Activated T-helper 17 cell treated with anti-CD3 and anti-CD28 coated beads, Interleukin-2, amount 50 U/mL, for 72 hours (primary cell): ENCODE data around the gene NASP. TPM values are rescaled to one million over a fixed set of nuclear protein-coding genes. Genes with fewer than 3 reads are reported as not detected.
A peak's percentile ranks its signal among the peaks of the same experiment; 100 is the strongest.
"Not testable (repeated sequence)": the region's sequence is repeated elsewhere in the genome, so short reads cannot be mapped to it uniquely, and the experiment has no call there.

ENCODE experiments used
- ATAC-seq: fragments of 150-1000 bp; cut with Tn5 transposase; replicated peaks from 2 replicates; pipeline ENCODE4 v1.10.0; 2021; ENCODE audit warnings: mild to moderate bottlenecking, moderate library complexity
- H3K27ac Mint-ChIP-seq: one replicate; pipeline ENCODE4 v1.8.0; 2022; ENCODE audit warnings: mixed read lengths
- H3K27me3 Mint-ChIP-seq: one replicate; pipeline ENCODE4 v1.8.0; 2022; ENCODE audit warnings: mixed read lengths
- H3K36me3 Mint-ChIP-seq: one replicate; pipeline ENCODE4 v1.8.0; 2022; ENCODE audit warnings: low read depth, mild to moderate bottlenecking, mixed read lengths
- H3K4me1 Mint-ChIP-seq: one replicate; pipeline ENCODE4 v1.8.0; 2022; ENCODE audit warnings: mixed read lengths
- H3K4me3 Mint-ChIP-seq: one replicate; pipeline ENCODE4 v1.8.0; 2022; ENCODE audit warnings: mild to moderate bottlenecking, mixed read lengths
- H3K9me3 Mint-ChIP-seq: one replicate; pipeline ENCODE4 v1.8.0; 2022; ENCODE audit warnings: mixed read lengths
- total RNA-seq, 2 donors: library from RNA; stranded (reverse); gene quantifications; one replicate each; pipeline ENCODE4 v1.2.3, GENCODE V29; 2022

NASP gene
- total RNA-seq, 2 donors from 2014 or later = 113 to 224 TPM

DNA sequence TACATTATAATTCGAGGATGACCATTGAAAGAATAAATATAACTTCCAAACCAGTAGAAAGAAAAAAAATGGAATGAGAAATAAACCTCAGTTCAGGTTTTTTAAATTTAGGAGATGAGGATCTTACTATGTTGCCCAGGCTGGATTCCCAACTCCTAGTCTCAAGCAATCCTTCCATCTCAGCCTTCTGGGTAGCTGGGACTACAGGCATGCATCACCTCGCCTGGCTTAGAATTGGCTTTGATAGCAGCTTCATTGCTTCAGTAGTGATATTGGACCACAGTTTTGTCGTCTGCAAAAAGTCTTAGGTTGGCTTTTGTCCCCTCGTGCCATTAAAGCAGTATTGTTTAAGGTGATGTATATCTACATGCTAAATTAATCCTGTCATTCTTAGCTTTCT lies 2.9 kb downstream of the NASP start:
- no peak for ATAC-seq
- H3K9me3 Mint-ChIP-seq = no peaks in the 10 kb centered on the region
- H3K4me3 Mint-ChIP-seq = peak overlapping the region; percentile 99
- no peaks in the 10 kb centered on the region for H3K27me3 Mint-ChIP-seq
- peaks cover 14% of the 10 kb centered on the region for H3K4me1 Mint-ChIP-seq
- H3K36me3 Mint-ChIP-seq = peaks cover 67% of the 10 kb centered on the region
- H3K27ac Mint-ChIP-seq = peak overlapping the region; percentile 24

DNA sequence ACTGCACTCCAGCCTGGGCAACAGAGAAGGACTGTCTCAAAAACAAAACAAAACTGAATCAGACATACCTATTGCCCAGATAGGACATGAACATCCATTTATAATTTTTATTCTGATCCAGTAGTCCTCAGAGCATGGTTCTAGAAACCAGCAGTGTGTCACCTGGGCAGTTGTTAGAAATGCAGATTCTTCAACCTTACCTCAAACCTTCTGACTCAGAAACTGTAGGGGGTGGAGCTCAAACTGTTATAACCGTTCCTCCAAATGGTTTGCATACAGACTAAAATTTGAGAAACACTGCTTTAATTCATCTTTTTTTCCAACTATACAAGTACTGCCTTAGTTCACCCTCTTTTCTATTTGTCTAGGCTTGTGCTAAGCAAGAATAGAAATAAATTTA lies 6.0 kb downstream of the NASP start:
- Mint-ChIP-seq H3K36me3 (peaks cover 86% of the 10 kb centered on the region), H3K4me1 (peaks cover 14% of the 10 kb centered on the region), H3K27ac (no peak overlapping the region), H3K9me3 (no peaks in the 10 kb centered on the region), H3K4me3 (no peak overlapping the region), H3K27me3 (no peaks in the 10 kb centered on the region)
- peak; percentile 32 for ATAC-seq

DNA sequence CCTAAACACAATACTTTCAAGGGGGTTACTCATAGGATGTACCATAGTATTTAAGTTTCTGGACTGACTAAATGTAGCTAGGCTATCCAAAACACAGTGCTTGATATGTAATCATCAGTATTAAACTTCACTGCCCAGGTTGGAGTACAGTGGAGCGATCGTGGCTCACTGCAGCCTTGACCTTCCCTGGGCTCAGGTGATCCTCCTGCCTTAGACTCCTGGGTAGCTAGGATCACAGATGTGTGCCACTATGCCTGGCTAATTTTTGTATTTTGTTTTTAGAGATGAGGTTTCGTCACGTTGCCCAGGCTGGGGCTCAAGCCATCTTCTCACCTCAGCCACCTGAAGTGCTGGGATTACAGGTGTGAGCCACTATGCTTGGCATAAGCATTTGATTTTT lies 10.6 kb downstream of the NASP start:
- Mint-ChIP-seq H3K27me3 (no peaks in the 10 kb centered on the region), H3K4me1 (peaks cover 16% of the 10 kb centered on the region), H3K4me3 (no peak overlapping the region), H3K36me3 (peaks cover 96% of the 10 kb centered on the region), H3K9me3 (no peaks in the 10 kb centered on the region), H3K27ac (no peak overlapping the region)
- ATAC-seq = no peak

DNA sequence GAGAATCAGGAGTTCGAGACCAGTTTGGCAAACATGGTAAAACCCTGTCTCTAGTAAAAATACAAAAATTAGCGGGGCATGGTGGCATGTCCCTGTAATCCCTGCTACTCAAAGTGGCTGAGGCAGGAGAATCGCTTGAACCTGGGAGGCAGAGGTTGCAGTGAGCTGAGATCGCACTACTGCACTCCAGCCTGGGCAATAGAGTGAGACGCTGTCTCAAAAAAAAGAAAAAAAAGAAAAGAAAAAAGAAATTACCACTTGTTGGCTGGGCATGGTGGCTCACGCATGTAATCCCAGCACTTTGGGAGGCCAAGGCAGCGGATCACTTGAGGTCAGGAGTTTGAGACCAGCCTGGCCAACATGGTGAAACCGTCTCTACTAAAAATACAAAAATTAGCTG lies 12.9 kb downstream of the NASP start:
- H3K4me1 Mint-ChIP-seq = peaks cover 23% of the 10 kb centered on the region
- not testable (repeated sequence) for H3K27me3 Mint-ChIP-seq

DNA sequence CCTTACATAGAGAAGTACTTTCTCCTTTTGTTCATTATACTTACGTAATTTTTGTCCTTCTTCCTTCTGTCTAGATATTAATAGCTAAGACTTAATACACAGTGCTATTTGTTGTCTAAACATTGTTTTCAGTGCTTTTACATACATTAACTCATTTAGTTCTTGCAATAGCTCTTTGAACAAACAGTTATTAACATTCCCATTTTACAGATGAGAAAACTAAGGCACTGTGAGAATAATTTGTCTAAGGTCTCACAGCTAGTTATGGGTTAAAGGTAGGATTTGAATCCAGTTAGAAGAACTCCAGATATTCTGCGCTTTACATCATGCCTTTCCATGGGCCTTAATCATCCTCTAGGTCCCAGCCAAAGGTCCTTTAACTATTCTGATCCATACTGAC lies 20.4 kb downstream of the NASP start:
- no peak for ATAC-seq
- Mint-ChIP-seq H3K27ac (no peak overlapping the region), H3K9me3 (no peaks in the 10 kb centered on the region), H3K4me1 (peaks cover 31% of the 10 kb centered on the region), H3K36me3 (peaks cover 97% of the 10 kb centered on the region), H3K27me3 (no peaks in the 10 kb centered on the region), H3K4me3 (no peak overlapping the region)

More for the DNA sequence above, 12.9 kb downstream of the NASP start:
- not testable (repeated sequence) for H3K4me3 Mint-ChIP-seq, ATAC-seq, H3K27ac Mint-ChIP-seq, H3K9me3 Mint-ChIP-seq
- peaks cover 93% of the 10 kb centered on the region for H3K36me3 Mint-ChIP-seq

DNA sequence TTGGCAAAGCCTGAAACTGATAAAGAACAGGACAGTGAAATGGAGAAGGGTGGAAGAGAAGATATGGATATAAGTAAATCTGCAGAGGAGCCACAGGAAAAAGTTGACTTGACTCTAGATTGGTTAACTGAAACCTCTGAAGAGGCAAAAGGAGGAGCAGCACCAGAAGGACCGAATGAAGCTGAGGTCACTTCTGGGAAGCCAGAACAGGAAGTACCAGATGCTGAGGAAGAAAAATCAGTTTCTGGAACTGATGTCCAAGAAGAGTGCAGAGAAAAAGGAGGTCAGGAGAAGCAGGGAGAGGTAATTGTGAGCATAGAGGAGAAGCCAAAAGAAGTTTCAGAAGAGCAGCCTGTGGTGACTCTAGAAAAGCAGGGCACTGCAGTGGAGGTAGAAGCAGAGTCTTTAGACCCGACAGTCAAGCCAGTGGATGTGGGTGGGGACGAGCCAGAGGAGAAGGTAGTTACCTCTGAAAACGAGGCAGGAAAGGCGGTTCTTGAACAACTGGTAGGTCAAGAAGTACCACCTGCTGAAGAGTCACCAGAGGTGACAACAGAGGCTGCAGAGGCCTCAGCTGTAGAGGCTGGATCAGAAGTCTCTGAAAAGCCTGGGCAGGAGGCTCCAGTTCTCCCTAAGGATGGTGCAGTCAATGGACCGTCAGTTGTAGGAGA lies 23.7 kb downstream of the NASP start:
- Mint-ChIP-seq H3K27me3 (no peaks in the 10 kb centered on the region), H3K36me3 (peaks cover 97% of the 10 kb centered on the region), H3K4me1 (peaks cover 24% of the 10 kb centered on the region), H3K9me3 (no peaks in the 10 kb centered on the region), H3K4me3 (peak overlapping the region; percentile 1), H3K27ac (peak overlapping the region; percentile 50)
- no peak for ATAC-seq

DNA sequence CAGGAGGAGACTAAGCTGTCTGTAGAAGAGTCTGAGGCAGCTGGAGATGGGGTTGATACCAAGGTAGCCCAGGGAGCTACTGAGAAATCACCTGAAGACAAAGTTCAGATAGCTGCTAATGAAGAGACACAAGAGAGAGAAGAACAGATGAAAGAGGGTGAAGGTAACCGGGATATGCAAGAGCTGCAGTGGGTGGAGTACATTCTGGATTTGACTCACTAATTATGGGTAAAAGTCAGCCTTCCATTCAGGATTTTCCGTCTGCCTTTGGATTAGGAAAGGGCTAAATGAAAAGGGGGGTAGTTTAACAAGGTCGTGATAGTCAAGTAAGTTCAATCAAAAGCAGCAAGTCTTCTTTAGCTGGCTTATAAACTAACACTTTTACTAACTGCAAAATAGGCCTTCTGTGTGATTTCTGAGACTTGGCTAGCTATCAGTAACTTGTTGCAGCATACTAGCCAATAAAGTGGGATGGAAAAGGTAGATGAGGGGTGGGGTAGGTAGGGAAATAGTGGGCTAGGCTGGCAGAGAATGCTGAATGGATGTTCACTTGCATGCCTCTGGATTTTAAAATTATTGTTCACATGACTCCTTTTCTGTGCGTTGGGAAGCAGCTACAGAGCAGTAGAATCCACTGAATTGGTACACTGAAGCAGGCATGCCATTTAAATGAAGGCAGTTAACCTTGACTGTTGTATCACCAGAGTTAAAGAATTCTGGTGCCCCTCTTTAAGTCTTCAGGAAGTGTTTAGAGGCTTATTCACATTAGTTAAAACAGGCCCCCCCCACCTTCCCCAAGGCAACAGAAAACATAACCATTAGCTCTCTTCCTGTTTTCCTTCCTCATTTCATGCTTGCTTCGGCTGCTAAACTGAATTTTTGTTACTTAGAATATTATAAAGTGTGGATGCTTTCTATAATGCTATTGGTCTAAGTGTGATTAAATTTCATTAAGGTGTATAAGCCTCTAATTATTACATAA lies 24.6 kb downstream of the NASP start:
- Mint-ChIP-seq H3K27ac (peak overlapping the region; percentile 50), H3K9me3 (no peaks in the 10 kb centered on the region), H3K27me3 (no peaks in the 10 kb centered on the region), H3K36me3 (peaks cover 97% of the 10 kb centered on the region), H3K4me3 (no peak overlapping the region), H3K4me1 (peaks cover 24% of the 10 kb centered on the region)
- ATAC-seq = no peak

DNA sequence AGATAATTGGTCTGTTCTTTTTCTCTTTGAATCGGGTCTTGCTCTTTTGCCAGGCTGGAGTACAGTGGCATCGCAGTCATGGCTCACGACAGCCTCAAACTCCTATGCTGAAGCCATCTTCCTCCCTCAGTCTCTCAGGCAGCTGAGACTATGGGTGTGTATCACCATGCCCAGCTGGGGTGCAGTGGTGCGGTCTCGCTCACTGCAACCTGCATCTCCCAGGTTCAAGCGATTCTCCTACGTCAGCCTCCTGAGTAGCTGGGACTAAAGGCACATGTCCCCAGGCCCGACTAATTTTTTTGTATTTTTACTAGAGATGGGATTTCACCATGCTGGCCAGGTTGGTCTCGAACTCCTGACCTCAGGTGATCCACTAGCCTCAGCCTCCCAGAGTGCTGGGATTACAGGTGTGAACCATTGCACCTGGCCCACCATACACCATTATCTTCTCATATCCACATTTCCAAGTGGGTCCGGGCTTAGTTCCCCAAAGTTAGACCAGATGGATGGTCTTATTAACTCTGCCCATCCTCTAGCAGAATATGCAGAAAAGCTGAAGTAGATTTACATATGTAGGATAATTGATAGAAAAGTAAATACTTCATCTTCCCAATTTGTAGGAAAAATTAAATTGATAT lies 26.9 kb downstream of the NASP start:
- Mint-ChIP-seq H3K36me3 (peaks cover 97% of the 10 kb centered on the region), H3K4me1 (peaks cover 14% of the 10 kb centered on the region), H3K9me3 (no peaks in the 10 kb centered on the region), H3K27ac (no peak overlapping the region), H3K4me3 (no peak overlapping the region), H3K27me3 (no peaks in the 10 kb centered on the region)
- ATAC-seq = no peak

DNA sequence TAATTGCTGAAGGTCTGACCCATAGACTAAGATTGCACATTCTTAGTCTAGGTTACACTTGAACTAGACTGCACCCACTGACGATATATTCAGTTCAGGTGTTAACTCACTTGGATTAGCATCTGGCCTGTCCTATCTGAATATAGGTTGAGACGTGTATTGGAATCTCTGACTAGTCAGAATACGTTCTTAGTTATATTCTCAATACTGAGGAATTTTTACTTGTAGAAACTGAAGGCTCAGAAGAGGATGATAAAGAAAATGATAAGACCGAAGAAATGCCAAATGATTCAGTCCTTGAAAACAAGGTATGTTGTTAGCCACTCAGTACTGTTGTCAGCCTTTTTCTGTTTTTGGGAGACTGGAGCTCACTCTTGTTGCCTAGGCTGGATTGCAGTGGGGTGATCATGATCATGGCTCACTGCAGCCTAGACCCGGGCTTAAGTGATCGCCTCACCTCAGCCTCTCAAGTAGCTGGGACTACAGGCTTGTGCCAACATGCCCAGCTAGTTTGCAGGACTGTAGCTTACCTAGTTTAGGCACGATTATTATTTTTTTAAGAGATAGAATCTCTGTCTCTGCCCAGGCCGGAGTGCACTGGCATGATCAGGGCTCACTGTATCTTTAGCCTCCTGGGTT lies 29.2 kb downstream of the NASP start:
- ATAC-seq = no peak
- H3K36me3 Mint-ChIP-seq = peaks cover 95% of the 10 kb centered on the region
- H3K27me3 Mint-ChIP-seq = no peaks in the 10 kb centered on the region
- H3K4me1 Mint-ChIP-seq = no peaks in the 10 kb centered on the region
- H3K27ac Mint-ChIP-seq = peak overlapping the region; percentile 44
- H3K4me3 Mint-ChIP-seq = no peak overlapping the region
- no peaks in the 10 kb centered on the region for H3K9me3 Mint-ChIP-seq

DNA sequence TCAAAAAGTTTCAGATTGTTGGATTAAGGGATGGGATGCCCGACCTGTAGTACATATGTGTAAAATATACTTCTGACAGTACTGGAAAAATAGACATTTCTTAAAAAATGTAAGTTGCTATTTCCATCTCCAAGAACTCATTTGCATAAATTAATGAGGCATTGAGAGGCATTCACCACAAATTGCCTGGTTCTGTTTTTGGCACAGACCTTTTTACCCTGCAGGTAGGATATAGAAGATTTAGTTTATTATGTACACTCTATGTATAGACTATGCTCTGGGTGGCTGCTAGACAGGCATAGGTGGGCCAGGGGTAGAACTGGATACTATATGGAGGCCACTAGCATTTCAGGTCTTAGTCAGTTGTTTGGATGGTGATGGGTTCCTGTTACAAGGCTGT lies 32.0 kb downstream of the NASP start:
- H3K27ac Mint-ChIP-seq = peak overlapping the region; percentile 38
- H3K9me3 Mint-ChIP-seq = no peaks in the 10 kb centered on the region
- H3K36me3 Mint-ChIP-seq = peaks cover 94% of the 10 kb centered on the region

DNA sequence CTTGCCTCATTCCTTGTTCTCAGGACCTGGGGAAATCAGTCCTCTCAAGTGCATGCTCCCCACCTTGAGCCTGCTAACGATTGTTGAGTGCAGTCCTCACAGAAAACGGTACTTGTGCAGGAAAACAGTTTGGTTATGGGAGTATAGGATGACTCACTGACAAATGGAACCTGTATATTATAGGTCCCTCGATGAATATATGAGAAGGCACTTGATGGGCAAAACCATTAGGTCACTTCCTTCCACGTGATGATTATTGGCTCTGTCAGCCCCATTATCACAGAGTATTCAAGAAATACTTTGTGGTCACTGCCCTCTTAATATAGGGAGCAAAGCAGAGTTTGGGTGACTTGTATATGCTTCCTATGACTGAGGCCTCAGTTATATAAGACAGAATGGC lies 33.8 kb downstream of the NASP start:
- Mint-ChIP-seq H3K4me1 (no peaks in the 10 kb centered on the region), H3K36me3 (peaks cover 80% of the 10 kb centered on the region), H3K27ac (no peak overlapping the region), H3K9me3 (no peaks in the 10 kb centered on the region), H3K4me3 (no peak overlapping the region), H3K27me3 (no peaks in the 10 kb centered on the region)
- ATAC-seq = peak; percentile 11

More for the DNA sequence above, 32.0 kb downstream of the NASP start:
- no peaks in the 10 kb centered on the region for H3K27me3 Mint-ChIP-seq
- no peak for ATAC-seq
- H3K4me1 Mint-ChIP-seq = no peaks in the 10 kb centered on the region
- no peak overlapping the region for H3K4me3 Mint-ChIP-seq

DNA sequence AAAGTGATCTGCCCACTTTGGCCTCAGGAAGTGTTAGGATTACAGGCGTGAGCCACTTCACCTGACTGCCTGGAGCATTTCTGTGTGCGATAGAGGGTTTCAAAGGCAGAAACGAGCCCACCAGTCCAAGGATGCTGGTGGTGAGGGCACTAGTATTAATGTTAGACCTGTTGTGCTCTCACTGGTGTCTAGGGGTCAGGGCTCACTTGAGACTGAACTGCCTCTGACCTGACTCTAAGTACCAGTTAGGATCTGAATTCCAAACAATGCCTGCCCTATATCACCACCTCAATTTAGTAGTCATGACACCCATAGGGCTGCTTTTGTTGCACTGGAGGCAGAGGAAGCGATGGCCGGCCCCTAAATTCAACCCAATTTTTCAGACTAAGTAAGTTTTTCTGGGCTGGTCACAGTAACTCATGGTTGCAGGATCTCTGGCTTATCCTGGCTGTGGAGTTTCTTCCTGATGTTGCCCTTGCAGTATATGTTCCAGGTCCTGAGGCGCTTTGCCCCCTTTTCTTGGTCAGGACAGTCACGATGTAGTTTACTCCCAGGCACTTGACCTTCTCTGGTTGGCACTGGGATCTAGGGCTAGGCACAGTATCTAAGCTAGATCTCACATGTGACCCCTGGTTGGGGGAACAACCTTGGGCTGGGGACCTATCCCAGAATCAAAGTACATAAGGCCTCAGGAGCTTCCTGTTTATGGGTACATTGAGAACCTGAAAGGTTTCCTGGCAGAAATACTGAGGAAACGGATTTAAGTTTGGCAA lies 35.5 kb downstream of the NASP start:
- Mint-ChIP-seq H3K36me3 (peaks cover 76% of the 10 kb centered on the region), H3K9me3 (no peaks in the 10 kb centered on the region), H3K27ac (peak overlapping the region; percentile 56), H3K4me1 (no peaks in the 10 kb centered on the region), H3K27me3 (no peaks in the 10 kb centered on the region), H3K4me3 (no peak overlapping the region)
- no peak for ATAC-seq

DNA sequence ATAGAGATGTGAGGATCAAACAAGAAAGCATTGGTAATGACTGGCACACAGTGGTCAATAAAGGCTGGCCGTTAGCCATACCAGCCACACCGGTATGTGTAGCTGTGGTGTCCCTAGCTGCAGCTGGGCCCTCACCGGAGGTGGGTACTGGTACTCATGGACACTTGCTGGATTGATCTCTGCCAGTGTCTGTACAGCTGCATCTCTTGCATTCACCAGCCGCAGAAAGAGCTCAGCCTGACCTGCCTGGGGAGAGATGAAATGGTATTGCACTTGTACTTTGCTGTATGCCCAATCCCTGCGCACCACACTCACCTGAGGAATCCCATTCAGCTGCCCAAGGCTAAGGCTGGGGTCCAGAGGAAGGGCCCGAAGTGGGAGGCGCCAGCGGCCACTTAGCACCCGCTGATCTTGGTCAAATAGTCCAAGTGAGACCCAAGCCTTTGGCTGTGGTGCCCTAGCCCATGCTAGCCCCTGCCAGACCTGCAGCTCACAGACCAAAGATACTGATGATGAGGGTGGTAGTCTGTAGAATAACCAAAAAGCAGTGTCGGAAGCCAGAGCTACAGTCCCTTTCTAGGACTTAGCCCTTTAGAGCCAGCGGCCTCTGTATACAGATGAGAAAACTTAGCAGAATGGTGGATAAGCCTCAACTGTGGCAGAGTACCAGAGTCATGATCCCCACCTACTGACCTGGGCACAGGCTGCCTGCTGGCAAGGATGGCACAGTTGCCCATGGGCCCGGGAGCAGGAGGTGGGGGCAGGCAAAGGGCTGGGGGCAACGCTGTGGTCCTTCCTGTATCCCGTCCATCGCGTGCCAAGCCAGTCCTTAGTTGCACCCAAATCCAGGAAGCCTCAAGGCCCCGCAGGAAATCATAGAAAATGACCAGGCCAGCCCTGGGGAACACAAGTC lies 37.0 kb downstream of the NASP start:
- ATAC-seq = no peak
- Mint-ChIP-seq H3K27me3 (no peaks in the 10 kb centered on the region), H3K27ac (peak overlapping the region; percentile 56)

More for the DNA sequence above, 37.0 kb downstream of the NASP start:
- no peaks in the 10 kb centered on the region for H3K9me3 Mint-ChIP-seq
- peaks cover 73% of the 10 kb centered on the region for H3K36me3 Mint-ChIP-seq
- no peak overlapping the region for H3K4me3 Mint-ChIP-seq
- H3K4me1 Mint-ChIP-seq = no peaks in the 10 kb centered on the region
